ENCODE results near the gene PGBD2.
"Not testable (repeated sequence)": the region's sequence is repeated elsewhere in the genome, so short reads cannot be mapped to it uniquely, and the experiment has no call there.

Gene PGBD2, protein sequence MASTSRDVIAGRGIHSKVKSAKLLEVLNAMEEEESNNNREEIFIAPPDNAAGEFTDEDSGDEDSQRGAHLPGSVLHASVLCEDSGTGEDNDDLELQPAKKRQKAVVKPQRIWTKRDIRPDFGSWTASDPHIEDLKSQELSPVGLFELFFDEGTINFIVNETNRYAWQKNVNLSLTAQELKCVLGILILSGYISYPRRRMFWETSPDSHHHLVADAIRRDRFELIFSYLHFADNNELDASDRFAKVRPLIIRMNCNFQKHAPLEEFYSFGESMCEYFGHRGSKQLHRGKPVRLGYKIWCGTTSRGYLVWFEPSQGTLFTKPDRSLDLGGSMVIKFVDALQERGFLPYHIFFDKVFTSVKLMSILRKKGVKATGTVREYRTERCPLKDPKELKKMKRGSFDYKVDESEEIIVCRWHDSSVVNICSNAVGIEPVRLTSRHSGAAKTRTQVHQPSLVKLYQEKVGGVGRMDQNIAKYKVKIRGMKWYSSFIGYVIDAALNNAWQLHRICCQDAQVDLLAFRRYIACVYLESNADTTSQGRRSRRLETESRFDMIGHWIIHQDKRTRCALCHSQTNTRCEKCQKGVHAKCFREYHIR

DNA sequence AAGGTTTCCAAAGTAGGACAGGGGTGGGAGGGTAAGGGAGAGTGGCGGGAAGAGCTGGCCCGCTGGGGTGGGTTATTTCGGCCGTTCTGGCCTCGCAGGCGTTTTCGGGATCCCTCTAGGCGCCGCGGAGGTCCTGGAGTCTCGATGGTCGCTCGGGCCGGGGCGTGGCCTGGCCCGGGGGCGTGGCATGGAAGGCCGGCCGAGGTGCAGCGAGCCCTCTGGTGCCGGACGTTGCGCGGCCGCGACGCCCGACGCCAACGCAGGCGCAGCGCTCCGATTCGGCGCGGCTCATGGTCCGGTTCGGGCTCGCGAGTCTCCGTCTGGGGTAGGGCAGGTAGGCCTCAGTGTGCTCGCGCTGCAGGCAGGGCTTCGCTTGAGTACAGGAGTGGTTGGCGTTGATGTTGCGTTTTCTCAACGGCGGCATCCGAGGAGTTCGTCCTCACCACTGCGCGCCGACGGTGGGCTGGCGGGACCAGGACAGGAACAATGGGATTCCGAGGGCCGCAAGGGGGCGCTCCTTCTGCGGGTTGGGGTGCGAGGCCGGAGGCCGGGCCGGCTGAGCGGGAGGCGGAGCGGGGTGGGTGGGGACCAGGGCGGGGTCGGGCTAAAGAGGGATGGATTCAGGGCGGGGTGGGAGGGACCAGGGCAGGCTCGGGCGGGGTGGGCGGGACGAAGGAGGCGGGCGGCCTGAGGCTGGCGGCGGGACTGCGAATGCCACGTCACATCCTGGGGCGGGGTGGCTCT is at the start of gene PGBD2:
Gene PGBD2, plus strand, starts transcription at position 227 of the 744 bp plus-strand sequence. CDS start 7,628 bp downstream, outside the sequence.
- DNase-seq (ENCODE audit: low spot score) = peak; percentile 96

DNA sequence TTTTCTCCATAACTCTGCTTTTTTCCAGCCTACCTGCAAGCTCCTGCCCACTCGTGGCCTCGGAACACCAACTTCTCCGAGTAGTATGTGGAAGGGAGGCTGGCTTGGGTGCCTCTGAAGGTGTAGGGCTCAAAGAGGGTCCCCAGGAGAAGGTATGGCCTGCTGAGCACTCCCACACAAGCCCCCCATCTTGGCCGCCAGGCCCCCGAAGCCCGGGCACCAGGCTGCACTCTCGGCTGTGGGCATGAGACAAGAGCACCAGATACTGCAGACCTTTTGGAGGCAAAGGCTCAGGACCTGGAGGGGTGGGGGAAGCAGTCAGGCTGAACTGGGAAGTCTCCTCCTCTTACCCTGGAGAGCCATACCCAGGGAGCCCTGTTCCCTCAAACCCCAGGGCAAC is 48.8 kb upstream of the PGBD2 start:
- DNase-seq (ENCODE audit: low spot score) = no peak

DNA sequence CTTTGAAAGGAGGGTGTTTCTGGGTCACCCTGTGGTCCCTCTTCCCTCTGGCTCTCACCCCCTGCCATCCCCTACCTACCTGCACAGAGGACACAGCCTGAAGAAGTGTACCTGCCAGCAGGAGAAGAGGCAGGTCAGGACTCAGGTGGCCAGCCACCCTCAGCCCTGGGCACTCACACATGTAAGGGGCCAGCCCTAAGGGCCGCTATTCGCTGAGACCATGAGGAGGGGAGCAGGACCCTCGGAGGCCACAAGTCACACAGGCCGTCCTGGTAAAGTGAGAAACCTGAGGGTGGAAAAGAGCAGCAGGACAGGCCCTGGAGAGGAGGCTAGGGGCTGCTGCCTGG is 48.3 kb upstream of the PGBD2 start:
- peak; percentile 40 for DNase-seq (ENCODE audit: low spot score)

DNA sequence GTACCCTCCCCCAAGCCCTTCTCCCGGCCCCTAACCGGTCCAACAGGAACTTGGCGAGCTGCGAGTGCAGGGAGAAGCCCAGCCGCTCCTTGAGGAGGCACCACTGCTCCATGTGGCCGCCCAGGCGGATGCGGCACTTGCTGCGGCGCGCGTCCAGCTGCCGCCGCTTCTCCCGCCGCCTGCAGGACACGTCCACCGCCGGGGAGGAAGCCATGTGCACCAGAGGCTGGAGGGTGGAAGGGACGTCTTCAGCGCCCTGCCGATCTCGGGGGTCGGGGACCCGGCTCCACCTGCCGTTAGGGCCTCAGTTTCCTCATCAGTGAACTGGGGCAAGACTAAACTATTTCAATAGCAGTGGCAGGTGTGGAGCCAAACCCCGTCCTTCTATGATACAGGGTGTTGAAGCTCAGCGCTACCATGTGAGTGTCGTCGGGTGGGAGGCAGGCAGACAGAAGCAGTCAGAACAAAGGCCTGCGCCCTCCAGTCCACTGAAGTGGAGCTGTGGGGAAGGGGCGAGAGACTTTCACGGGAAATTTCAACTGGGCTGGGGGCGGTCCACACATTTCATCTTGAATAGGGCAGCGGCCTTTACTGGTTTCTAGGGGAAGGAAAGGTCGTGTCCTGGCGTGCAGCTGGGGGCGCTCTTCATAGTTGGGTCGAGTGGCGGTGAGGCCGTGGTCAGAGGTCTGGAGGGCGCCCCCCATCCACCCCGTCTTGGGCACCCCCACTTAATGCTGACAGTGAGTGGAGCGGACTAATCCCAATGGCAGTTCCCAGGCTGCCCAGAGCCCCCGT is 47.7 kb upstream of the PGBD2 start:
- peak; percentile 85 for DNase-seq (ENCODE audit: low spot score)

DNA sequence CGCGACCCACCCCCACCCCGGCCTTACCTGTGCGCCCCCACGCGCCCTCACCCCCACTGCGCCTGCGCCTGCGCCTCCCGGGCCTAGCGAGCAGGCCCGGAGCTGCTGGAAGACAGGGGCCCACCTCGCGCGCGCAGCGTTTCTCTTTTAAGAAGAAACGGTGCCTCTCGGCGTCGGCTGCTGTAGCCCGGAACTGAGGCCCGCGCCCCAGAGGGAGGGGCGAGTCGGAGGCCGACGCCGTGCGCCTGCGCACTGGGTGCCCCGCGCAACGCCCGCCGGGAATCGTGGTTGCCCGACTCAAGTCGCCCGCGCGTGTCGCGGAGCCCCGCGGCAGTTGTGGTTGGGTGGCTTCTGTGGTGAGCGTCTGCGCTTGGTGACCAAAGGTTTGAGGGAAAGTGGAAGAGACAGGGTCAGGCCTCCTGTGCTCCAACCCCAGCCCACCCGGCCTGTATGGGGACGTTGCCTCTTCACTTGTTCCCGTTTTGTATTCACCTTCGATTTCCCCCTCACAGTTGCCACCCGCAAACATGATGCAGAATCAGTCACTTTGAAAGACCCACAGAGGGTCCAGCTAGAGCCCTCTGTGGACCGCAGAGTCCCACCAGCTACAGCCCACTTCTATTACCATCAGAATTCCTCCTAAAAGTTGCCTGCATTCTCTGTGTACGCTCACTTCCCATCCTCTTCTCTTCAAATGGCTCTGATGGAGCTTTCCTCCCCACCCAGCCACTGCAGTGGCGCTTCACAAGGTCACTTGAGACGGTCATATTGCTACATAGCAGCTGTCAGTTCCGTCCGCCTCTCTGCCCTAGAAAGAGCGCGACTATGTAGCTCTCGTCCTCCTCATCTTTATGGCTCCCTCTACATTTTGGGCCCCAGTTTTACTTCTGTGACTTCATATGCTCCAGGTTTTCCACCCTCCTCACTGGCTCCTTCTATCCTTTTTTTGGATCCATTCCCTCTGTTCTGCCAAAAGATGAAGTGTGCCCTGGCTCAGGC is 46.8 kb upstream of the PGBD2 start, which contains the start of gene ZNF692:
Gene ZNF692, minus strand, starts transcription at position 195 of the 999 bp plus-strand sequence. CDS start 776 bp downstream, outside the sequence.
- DNase-seq (ENCODE audit: low spot score) = peak; percentile 96

DNA sequence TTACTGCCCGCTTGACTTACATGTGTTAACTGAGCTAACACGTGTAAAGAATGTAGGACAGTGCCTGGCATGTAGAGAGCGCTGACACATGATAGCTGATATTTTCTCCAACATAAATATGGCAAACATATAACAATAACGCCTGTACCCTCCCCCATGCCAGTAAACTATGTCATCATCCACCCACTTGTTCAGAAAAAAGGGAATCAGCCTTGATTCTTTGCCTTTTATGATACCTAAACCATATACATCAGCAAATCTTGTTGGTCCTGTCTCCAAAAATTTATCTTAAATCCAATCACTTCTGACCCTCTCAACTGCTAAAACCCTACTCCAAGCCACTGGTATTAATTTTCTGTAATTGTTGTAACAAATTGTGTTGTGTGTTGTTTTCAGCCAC is 46.0 kb upstream of the PGBD2 start:
- no peak for DNase-seq (ENCODE audit: low spot score)

DNA sequence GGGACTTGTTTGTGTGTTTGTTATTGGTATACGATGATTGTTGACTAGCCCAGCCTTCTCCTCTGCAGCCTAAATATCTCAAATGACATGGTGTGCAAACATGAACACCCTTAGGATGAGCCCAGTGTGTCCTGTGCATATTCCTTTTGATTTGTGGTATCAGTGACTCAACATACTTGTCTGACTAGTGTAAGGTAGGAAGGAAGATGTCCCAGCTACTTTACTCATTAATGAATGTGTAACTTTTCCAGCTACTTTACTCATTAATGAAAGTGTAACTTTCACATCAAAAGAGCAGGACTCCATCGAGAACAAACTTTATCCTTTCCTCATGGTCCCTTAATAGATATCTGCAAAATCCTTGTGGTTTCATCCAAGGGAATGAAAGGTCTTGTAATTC is 44.4 kb upstream of the PGBD2 start:
- no peak for DNase-seq (ENCODE audit: low spot score)

DNA sequence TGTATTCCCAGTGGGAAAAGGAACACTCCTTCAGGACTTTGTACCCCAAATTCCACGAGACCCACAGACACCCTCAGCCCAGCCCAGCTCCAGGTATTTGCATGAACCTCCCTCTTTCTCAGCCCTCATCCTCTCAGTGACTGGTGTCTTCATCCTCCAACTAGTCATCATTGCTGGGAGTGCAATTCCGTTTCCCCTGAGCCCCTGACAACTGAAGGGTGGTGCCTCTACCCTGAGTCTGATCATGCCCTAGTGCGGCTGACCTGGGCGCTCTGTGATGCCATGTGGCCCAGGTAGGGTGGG is 43.4 kb upstream of the PGBD2 start:
- no peak for DNase-seq (ENCODE audit: low spot score)

DNA sequence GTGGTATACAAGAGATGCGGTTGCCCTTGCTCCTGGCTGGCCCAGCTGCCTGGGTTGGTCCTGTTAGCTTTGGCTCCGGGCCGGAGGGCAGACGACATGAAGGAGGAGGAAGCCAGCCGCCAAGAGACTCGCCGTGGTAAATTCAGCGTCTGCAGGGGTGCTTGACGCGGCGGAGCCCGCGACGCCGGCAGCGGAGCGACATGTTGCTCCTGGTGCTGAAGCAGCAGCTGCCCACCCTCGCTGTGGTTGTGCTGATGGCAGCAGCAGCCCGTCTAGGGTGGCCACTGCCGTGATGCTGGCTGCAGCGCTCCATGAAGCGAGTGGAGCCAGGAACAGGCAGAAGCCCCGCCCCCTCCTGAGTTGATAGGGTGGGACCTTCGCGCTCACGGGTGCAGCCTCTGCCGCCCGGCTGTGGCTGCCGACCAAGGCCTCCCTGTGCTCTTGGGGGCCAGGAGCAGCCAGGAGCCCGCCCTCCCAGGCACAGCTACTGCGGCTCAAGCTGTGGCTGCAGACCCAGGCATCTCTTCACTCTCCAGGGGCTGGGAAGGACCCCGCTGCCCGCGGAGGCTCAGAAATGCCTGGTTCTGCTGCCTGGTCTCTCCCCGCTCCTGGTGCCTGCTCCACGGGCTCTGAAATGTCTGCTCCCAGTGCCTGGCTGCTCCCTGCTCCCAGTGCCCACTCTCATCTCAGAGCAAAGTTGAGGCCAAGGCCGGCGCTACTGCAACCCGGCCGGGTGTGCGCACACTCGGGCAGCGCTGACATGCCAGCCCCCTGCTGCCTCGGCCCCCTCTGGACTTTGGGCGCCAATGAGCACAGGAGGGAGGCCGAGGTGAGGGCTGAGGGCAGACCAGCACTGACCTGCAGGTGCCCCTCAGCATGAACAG is 42.8 kb upstream of the PGBD2 start:
- peak; percentile 70 for DNase-seq (ENCODE audit: low spot score)

DNA sequence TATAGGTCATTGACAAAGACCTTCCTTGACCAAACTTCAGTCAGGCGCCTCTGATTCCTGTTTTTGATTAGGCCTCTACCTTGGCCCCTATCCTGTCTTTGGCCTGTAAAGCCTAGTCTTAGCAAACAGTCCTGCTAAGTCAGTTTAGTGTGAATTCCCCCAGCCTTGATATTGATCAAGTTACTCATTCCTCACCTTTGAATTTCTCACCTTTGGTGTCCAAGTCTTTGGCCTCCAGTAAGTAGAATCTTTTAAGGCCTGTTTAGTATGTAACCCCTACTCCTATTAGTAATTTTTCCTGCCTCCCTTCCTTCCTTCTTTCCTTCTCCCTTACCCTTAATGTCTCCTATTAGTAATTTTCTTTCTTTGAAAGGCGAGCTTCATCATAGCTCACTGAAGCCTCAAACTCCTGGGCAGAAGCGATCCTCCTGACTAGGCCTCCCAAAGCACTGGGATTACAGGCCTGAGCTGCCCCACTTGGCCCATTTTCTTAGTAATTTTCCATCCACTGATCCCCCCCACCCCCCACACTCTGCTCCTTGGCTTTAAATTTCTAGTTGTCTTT is 34.1 kb upstream of the PGBD2 start:
- no peak for DNase-seq (ENCODE audit: low spot score)

DNA sequence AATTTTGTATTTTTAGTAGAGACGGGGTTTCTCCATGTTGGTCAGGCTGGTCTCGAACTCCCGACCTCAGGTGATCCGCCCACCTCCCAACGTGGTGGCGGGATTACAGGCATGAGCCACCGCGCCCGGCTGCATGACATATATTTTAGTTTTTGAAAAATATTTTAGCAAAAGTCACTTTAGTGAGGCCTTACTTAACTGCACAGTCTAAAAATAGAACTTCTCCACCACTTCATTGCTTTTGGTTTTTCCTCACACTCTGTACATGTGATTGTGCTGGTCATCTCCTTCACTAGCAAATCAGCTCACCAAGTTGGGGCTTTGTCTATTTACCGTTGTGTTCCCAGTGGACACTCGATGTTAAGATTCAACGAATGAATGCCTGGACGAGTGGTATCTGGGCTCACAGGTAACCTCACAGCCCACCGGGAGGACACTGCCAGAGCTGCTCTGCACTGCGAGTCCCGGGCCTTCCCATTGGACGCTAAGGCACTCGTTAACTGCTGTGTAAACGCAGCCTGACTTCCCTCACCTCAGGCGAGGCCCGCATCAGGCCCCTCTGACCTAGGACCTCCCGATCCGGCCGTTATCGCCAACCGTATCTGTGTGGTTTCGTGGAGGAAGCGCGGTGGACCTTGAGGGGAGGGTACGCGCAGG is 33.2 kb upstream of the PGBD2 start:
- DNase-seq (ENCODE audit: low spot score) = peak; percentile 64

DNA sequence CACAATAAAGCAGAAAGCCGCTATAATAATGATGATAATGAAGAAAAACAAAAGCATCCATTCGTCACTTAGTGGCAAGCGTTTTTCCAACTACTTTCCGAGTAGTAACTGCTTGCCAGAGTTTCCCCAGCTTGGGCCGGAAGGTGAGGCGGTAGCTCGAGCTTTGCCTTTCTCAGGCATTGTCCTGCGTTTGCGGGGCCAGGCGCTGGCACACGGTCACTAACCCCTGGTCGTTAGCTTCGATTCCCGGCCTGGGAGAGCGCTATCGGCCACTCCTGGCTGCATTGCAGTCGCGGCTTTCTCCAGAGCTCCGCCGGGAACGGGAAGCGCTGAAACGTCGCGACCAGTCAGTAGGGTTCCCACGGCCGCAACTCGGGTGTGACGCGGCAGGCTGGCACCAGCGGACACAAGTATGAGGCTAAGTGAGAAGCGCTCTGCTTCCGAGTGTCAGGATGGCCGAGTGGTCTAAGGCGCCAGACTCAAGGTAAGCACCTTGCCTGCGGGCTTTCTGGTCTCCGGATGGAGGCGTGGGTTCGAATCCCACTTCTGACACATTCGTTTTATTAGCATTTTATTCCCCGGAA is 32.5 kb upstream of the PGBD2 start:
- DNase-seq (ENCODE audit: low spot score) = peak; percentile 79

DNA sequence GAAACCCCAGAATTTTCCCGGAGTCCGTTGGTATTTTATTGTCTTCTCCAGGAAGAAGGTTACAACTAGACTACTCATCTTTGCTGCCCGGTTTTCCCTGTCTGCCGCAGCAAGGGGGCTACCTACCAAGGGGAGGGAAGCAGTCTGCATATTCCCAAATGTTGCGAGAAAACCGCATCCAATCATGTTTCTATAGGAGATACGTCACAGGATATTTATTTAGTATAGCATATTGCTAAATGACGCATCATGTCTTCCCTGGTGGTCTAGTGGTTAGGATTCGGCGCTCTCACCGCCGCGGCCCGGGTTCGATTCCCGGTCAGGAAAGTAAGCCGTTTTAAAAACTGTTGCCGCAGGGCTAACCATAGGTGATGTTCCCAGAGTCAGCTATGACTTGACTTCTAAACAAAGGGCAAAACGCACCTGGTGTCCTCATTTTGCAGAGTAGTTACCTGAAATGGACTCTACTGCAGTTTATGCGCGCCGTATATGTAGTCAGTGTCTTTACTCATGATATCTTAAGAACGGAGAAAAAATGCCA is 32.0 kb upstream of the PGBD2 start:
- DNase-seq (ENCODE audit: low spot score) = peak; percentile 66

DNA sequence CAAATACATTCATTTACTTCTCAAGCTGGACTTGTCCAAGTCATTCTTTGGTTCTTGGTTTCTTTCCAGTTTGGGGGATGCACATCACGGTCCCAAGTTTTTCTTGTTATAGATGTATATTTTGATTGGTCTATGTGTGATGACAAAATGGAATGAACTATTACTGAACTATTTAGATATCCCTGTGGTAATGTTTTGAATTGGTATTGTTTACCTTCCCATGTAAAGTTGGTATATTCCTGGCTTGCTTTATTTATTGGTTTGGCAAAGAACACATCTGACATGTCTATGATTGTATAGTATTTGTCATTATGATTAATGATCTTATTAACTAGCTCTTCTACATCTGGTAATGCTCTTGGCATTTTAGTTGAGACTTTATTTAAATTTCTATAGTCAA is 24.8 kb upstream of the PGBD2 start:
- no peak for DNase-seq (ENCODE audit: low spot score)

DNA sequence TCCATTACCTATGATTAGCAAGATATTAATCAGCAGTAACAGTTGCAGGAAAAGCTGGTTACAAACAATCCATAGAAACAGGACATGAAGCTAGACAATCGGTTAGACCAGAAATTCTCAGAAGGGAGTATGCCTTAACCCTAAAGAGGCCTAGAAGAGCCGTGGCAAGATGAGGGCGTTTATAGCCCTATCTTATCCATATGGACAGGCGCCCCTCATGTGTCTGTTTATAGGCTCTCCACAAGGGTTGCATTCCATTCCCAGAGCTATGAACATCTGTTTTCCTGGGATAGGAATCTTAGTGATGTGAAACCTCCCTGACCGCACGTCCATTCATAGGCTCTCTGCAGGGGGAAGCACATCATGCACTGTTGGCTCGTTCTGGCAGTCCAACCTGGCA is 23.6 kb upstream of the PGBD2 start:
- not testable (repeated sequence) for DNase-seq (ENCODE audit: low spot score)

DNA sequence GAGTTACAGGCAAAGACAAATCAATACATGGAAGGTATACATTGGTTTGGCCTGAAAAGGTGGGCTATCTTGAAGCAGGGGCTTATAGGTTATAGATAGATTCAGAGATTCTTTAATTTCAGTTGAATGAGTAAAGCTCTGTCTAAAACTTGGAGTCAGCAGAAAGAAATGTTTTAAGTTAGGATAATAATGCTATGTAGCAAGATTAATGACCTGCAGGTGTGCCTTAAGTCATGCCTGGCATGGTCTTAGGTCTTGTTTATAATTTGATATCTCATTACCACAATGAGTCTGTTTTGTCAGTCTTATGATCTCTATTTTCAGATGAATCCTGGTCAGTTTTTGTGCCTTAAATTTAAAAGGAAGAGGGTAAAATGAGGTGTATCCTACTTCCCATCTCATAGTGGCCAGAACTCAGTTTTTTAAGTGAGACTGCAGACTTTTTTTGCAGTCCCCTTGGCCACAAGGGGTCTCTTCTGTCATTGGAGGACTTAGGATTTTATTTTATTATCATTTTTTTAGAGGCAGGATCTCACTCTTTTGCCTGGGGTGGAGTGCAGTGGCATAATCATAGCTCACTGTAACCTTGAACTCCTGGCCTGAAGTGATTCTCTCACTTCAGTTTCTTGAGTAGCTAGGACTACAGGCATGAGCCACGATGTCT is 21.3 kb upstream of the PGBD2 start:
- no peak for DNase-seq (ENCODE audit: low spot score)

DNA sequence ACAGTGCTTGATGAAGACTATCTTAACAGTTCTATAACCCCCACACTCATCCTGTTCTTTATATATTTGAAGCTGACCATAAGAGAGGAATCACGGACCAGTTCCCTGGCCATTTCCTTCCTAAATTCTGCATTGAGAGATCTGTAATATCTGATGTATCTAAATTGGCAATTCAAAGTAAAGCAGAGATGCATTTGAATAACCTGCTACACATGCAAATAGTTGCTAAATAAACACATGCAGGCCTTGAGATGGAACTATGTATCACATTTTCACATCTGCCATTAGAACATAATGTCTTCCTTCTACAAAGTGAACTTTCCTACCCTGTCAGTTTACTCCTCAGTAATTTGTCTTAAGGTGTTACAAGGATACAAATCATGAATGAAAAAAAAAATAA is 20.4 kb upstream of the PGBD2 start:
- DNase-seq (ENCODE audit: low spot score) = no peak

All from iPS-NIHi11 (cell line).